ENCODE results near the gene SNX9. TPM values are rescaled to one million over a fixed set of nuclear protein-coding genes. Genes with fewer than 3 reads are reported as not detected.

SNX9 gene
- polyA plus RNA-seq, 1 donor from 2014 or later: 7.0 TPM

DNA sequence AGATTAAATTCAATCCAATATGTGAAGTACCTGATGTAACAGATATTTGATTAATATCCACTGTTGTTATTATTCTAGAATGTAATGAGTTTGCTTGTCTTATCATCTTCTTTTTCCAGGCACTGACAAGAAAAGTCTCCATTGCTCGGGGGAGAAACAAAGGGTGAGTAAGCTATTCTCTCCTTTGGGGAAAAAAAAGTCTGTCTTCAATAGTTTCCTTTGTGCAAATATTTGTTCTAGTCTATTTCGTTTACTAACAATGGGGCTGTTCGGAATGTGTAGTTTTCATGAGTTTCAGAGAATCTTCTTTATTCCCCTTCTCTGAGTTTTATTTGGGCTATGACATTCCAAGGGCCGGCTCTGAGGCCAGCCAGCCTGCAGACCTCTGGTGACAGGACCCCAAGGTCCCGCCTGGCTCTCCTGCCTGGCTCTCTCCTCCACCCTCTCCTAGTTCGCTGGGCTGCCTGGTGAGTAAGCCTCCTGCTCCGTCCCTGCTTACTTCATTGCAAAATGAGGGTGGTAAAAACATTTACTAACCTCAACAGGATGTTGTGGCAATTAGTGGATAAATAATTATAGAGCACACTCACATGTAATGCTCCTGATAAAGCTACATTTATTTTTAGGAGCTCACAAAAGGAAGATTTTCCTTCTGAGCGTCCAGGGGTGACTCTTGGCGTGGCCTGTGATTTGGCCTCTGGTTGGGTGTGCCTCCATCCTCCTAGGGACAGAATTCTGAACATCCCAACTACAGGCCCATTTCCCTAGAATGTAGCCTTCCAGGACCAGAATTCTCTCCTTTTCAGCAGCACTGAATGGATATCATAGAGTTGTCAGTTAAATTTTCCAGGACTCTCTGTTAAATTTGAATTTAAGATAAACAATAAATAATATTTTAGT lies 43.1 kb upstream of the SNX9 start:
- H3K9me2 ChIP-seq (ENCODE audit: insufficient read depth, low read length): no peaks in the 10 kb centered on the region
- no peaks in the 10 kb centered on the region for H3K9me3 ChIP-seq (ENCODE audit: low read length)
- H2AFZ ChIP-seq (ENCODE audit: low read depth, low read length): no peak overlapping the region
- no peaks in the 10 kb centered on the region for H3K27me3 ChIP-seq (ENCODE audit: insufficient read depth, low read depth, low read length)
- no peak overlapping the region for H3K4me3 ChIP-seq (ENCODE audit: low read length)
- no peak overlapping the region for H3K9ac ChIP-seq (ENCODE audit: low read length)
- no peak overlapping the region for H3K27ac ChIP-seq (ENCODE audit: low read length)
- H3K36me3 ChIP-seq (ENCODE audit: insufficient read depth, low read length): no peaks in the 10 kb centered on the region
- no peaks in the 10 kb centered on the region for H4K20me1 ChIP-seq (ENCODE audit: insufficient read depth)
- no peaks in the 10 kb centered on the region for H3K79me2 ChIP-seq (replicated peaks; ENCODE audit: insufficient read depth, low read length)
- no peaks in the 10 kb centered on the region for H3F3A ChIP-seq (ENCODE audit: insufficient read depth, low read length, poor library complexity, severe bottlenecking)
- H3K4me2 ChIP-seq (ENCODE audit: low read length): no peak overlapping the region
- no peak for TF ChIP-seq EZH2 (IDR thresholded peaks at IDR 0.05; ENCODE audit: borderline replicate concordance, insufficient read depth, low read length, poor library complexity, severe bottlenecking)
- no peak for TF ChIP-seq POLR2AphosphoS5 (IDR thresholded peaks at IDR 0.05)
- no peak for TF ChIP-seq RAD21 (conservative IDR thresholded peaks at IDR 0.05)
- no peak for TF ChIP-seq MXI1 (conservative IDR thresholded peaks at IDR 0.05; ENCODE audit: poor library complexity, severe bottlenecking)
- TF ChIP-seq, protein P1, sequence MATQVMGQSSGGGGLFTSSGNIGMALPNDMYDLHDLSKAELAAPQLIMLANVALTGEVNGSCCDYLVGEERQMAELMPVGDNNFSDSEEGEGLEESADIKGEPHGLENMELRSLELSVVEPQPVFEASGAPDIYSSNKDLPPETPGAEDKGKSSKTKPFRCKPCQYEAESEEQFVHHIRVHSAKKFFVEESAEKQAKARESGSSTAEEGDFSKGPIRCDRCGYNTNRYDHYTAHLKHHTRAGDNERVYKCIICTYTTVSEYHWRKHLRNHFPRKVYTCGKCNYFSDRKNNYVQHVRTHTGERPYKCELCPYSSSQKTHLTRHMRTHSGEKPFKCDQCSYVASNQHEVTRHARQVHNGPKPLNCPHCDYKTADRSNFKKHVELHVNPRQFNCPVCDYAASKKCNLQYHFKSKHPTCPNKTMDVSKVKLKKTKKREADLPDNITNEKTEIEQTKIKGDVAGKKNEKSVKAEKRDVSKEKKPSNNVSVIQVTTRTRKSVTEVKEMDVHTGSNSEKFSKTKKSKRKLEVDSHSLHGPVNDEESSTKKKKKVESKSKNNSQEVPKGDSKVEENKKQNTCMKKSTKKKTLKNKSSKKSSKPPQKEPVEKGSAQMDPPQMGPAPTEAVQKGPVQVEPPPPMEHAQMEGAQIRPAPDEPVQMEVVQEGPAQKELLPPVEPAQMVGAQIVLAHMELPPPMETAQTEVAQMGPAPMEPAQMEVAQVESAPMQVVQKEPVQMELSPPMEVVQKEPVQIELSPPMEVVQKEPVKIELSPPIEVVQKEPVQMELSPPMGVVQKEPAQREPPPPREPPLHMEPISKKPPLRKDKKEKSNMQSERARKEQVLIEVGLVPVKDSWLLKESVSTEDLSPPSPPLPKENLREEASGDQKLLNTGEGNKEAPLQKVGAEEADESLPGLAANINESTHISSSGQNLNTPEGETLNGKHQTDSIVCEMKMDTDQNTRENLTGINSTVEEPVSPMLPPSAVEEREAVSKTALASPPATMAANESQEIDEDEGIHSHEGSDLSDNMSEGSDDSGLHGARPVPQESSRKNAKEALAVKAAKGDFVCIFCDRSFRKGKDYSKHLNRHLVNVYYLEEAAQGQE (IDR thresholded peaks at IDR 0.05; ENCODE audit: borderline replicate concordance): no peak
- no peak for TF ChIP-seq EP300 (conservative IDR thresholded peaks at IDR 0.05; ENCODE audit: poor library complexity, severe bottlenecking)
- TF ChIP-seq, protein P2, sequence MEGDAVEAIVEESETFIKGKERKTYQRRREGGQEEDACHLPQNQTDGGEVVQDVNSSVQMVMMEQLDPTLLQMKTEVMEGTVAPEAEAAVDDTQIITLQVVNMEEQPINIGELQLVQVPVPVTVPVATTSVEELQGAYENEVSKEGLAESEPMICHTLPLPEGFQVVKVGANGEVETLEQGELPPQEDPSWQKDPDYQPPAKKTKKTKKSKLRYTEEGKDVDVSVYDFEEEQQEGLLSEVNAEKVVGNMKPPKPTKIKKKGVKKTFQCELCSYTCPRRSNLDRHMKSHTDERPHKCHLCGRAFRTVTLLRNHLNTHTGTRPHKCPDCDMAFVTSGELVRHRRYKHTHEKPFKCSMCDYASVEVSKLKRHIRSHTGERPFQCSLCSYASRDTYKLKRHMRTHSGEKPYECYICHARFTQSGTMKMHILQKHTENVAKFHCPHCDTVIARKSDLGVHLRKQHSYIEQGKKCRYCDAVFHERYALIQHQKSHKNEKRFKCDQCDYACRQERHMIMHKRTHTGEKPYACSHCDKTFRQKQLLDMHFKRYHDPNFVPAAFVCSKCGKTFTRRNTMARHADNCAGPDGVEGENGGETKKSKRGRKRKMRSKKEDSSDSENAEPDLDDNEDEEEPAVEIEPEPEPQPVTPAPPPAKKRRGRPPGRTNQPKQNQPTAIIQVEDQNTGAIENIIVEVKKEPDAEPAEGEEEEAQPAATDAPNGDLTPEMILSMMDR (IDR thresholded peaks at IDR 0.05; ENCODE audit: poor library complexity, severe bottlenecking): no peak
- no peak for TF ChIP-seq TAF1 (IDR thresholded peaks at IDR 0.05; ENCODE audit: low read depth)
- TF ChIP-seq SMC3 (conservative IDR thresholded peaks at IDR 0.05; ENCODE audit: poor library complexity): no peak

DNA sequence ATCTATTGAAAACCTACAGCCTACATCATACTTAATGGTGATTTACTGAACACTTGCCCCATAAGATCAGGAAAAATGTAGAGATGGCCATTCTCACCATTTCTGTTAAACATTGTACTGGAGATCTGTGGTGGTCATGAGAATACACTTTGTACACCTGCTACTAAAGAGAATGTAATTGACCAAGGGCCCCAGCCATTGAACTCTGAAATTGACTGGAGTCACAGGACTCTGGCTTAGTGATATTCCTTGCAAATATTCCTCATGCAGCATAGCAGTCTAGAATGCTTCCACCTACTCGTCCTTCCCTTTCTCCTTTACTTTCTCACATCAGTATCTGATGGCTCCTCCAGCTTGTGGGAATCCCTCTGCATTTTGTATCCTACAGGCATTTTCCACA lies 37.4 kb upstream of the SNX9 start:
- no peak overlapping the region for H3K27ac ChIP-seq (ENCODE audit: low read length)
- H2AFZ ChIP-seq (ENCODE audit: low read depth, low read length): no peak overlapping the region
- no peaks in the 10 kb centered on the region for H4K20me1 ChIP-seq (ENCODE audit: insufficient read depth)
- TF ChIP-seq TAF1 (IDR thresholded peaks at IDR 0.05; ENCODE audit: low read depth) (no peak), SMC3 (conservative IDR thresholded peaks at IDR 0.05; ENCODE audit: poor library complexity) (no peak), RAD21 (conservative IDR thresholded peaks at IDR 0.05) (no peak), POLR2AphosphoS5 (IDR thresholded peaks at IDR 0.05) (no peak), EZH2 (IDR thresholded peaks at IDR 0.05; ENCODE audit: borderline replicate concordance, insufficient read depth, low read length, poor library complexity, severe bottlenecking) (no peak), EP300 (conservative IDR thresholded peaks at IDR 0.05; ENCODE audit: poor library complexity, severe bottlenecking) (no peak), MXI1 (conservative IDR thresholded peaks at IDR 0.05; ENCODE audit: poor library complexity, severe bottlenecking) (no peak)
- TF ChIP-seq, protein P1 (IDR thresholded peaks at IDR 0.05; ENCODE audit: borderline replicate concordance): no peak
- TF ChIP-seq, protein P2 (IDR thresholded peaks at IDR 0.05; ENCODE audit: poor library complexity, severe bottlenecking): no peak
- no peak overlapping the region for H3K9ac ChIP-seq (ENCODE audit: low read length)
- no peaks in the 10 kb centered on the region for H3K27me3 ChIP-seq (ENCODE audit: insufficient read depth, low read depth, low read length)
- H3K79me2 ChIP-seq (replicated peaks; ENCODE audit: insufficient read depth, low read length): no peaks in the 10 kb centered on the region
- H3K9me2 ChIP-seq (ENCODE audit: insufficient read depth, low read length): no peaks in the 10 kb centered on the region
- no peak overlapping the region for H3K4me2 ChIP-seq (ENCODE audit: low read length)
- H3K36me3 ChIP-seq (ENCODE audit: insufficient read depth, low read length): no peaks in the 10 kb centered on the region
- H3K4me3 ChIP-seq (ENCODE audit: low read length): no peak overlapping the region
- no peaks in the 10 kb centered on the region for H3F3A ChIP-seq (ENCODE audit: insufficient read depth, low read length, poor library complexity, severe bottlenecking)
- no peaks in the 10 kb centered on the region for H3K9me3 ChIP-seq (ENCODE audit: low read length)

Data from neural cell (in vitro differentiated cells).